Liver (tissue), 9 donors: ENCODE measurements around the gene DMRT1. TPM values are rescaled to one million over a fixed set of nuclear protein-coding genes. Genes with fewer than 3 reads are reported as not detected.
A peak's percentile ranks its signal among the peaks of the same experiment; 100 is the strongest.

Experiments
- DNase-seq: peaks from one replicate; pipeline ENCODE4 v3.0.0-alpha.2; 2017; ENCODE audit warnings: low spot score
- H3K27ac ChIP-seq, 2 donors: one replicate each; pipeline ENCODE4 v1.7.0; 2013; ENCODE audit warnings: inconsistent platforms in 2 of 2, low read length in 2 of 2, control low read depth in 1 of 2, low read depth in 1 of 2, mild to moderate bottlenecking in 1 of 2
- H3K27me3 ChIP-seq, 4 donors: one replicate each; pipeline versions ENCODE4 v1.6.1 to v1.7.0; 2013; ENCODE audit warnings: low read length in 3 of 4, inconsistent platforms in 1 of 4, mild to moderate bottlenecking in 1 of 4, moderate library complexity in 1 of 4; ENCODE audit not compliant: control insufficient read depth in 4 of 4, insufficient read depth in 4 of 4
- H3K36me3 ChIP-seq, 4 donors: one replicate each; pipeline versions ENCODE4 v1.6.1 to v1.7.0; 2013; ENCODE audit warnings: low read length in 3 of 4, mild to moderate bottlenecking in 3 of 4, low read depth in 1 of 4, moderate library complexity in 1 of 4; ENCODE audit not compliant: control insufficient read depth in 4 of 4, insufficient read depth in 3 of 4
- H3K4me1 ChIP-seq, 4 donors: one replicate each; pipeline versions ENCODE4 v1.6.1 to v1.7.0; 2013; ENCODE audit warnings: low read length in 3 of 4, mild to moderate bottlenecking in 3 of 4, moderate library complexity in 1 of 4; ENCODE audit not compliant: control insufficient read depth in 4 of 4, insufficient read depth in 4 of 4
- H3K4me3 ChIP-seq, 3 donors: one replicate each; pipeline versions ENCODE4 v1.6.1 to v1.7.0; 2013; ENCODE audit warnings: low read length in 3 of 3, control low read depth in 1 of 3, low read depth in 1 of 3, mild to moderate bottlenecking in 1 of 3
- H3K9ac ChIP-seq, 2 donors: one replicate each; pipeline ENCODE4 v1.7.0; 2013; ENCODE audit warnings: low read length in 2 of 2, mild to moderate bottlenecking in 2 of 2, moderate library complexity in 2 of 2, control low read depth in 1 of 2, low read depth in 1 of 2
- H3K9me3 ChIP-seq, 4 donors: one replicate each; pipeline versions ENCODE4 v1.6.1 to v1.7.0; 2013; ENCODE audit warnings: low read length in 3 of 4; ENCODE audit not compliant: control insufficient read depth in 4 of 4
- EGR1 ChIP-seq, 2 donors: IDR thresholded peaks; 2 replicates each; pipeline ENCODE4 v1.6.1; 2016 to 2018; ENCODE audit warnings: antibody characterized with exemption in 2 of 2, low read depth in 2 of 2
- FOXA1 ChIP-seq: IDR thresholded peaks from 2 replicates; pipeline ENCODE4 v1.6.1; 2016; ENCODE audit warnings: antibody characterized with exemption
- FOXA2 ChIP-seq: IDR thresholded peaks from 2 replicates; pipeline ENCODE4 v1.6.1; 2016; ENCODE audit warnings: antibody characterized with exemption
- GABPA ChIP-seq, 2 donors: IDR thresholded peaks in 1 of 2; conservative IDR thresholded peaks in 1 of 2; 2 replicates each; pipeline ENCODE4 v1.6.1; 2016; ENCODE audit warnings: antibody characterized with exemption in 2 of 2, mild to moderate bottlenecking in 1 of 2, moderate library complexity in 1 of 2
- HNF4A ChIP-seq, 2 donors: conservative IDR thresholded peaks; 2 replicates each; pipeline ENCODE4 v1.6.1; 2016; ENCODE audit warnings: antibody characterized with exemption in 2 of 2, mild to moderate bottlenecking in 2 of 2
- HNF4G ChIP-seq: IDR thresholded peaks from 2 replicates; pipeline ENCODE4 v1.6.1; 2016; ENCODE audit warnings: antibody characterized with exemption
- JUND ChIP-seq, 2 donors: IDR thresholded peaks; 2 replicates each; pipeline ENCODE4 v1.6.1; 2016; ENCODE audit warnings: antibody characterized with exemption in 2 of 2
- NR2F2 ChIP-seq: IDR thresholded peaks from 2 replicates; pipeline ENCODE4 v1.6.1; 2016; ENCODE audit warnings: antibody characterized with exemption
- RAD21 ChIP-seq, 2 donors: IDR thresholded peaks; 2 replicates each; pipeline ENCODE4 v1.6.1; 2016; ENCODE audit warnings: antibody characterized with exemption in 2 of 2, mild to moderate bottlenecking in 2 of 2
- SP1 ChIP-seq: IDR thresholded peaks from 2 replicates; pipeline ENCODE4 v1.6.1; 2018; ENCODE audit warnings: antibody characterized with exemption, mild to moderate bottlenecking
- TAF1 ChIP-seq: conservative IDR thresholded peaks from 2 replicates; pipeline ENCODE4 v1.6.1; 2016; ENCODE audit warnings: antibody characterized with exemption, mild to moderate bottlenecking
- WGBS: extraction: QIAGEN DNeasy Blood & Tissue Kit; methylation state at CpG from one replicate; pipeline ENCODE4 v1.1.7; 2013; 5-methylcytosine and 5-hydroxymethylcytosine counted together
- polyA plus RNA-seq, 2 donors: library from polyadenylated mRNA; stranded (reverse) in 1 of 2; unstranded in 1 of 2; fragments of 200-250 nt in 1 of 2; fragments of >200 nt in 1 of 2; fragmentation: Nextera tagmentation in 1 of 2; extraction: Ambion mirVana in 1 of 2; gene quantifications; one replicate each; pipeline versions ENCODE4 v1.2.1 to v1.2.3, GENCODE V29; 2013 to 2015
- total RNA-seq, 2 donors: library from RNA; depleted of rRNA; stranded (reverse); fragments of >200 nt; gene quantifications; one replicate each; pipeline ENCODE4 v1.2.3, GENCODE V29; 2014
- TF ChIP-seq, protein P1 (sequence below): IDR thresholded peaks from 2 replicates; pipeline ENCODE4 v1.6.1; 2016; ENCODE audit warnings: antibody characterized with exemption
- TF ChIP-seq, protein P2 (sequence below): IDR thresholded peaks from 2 replicates; pipeline ENCODE4 v1.6.1; 2016; ENCODE audit warnings: antibody characterized with exemption
- TF ChIP-seq, protein P3 (sequence below): IDR thresholded peaks from 2 replicates; pipeline ENCODE4 v1.6.1; 2016; ENCODE audit warnings: antibody characterized with exemption
- TF ChIP-seq, protein P4 (sequence below): fragments of 150-350 bp; IDR thresholded peaks from 2 replicates; pipeline ENCODE4 v1.5.1; 2017; ENCODE audit warnings: improper control_type of control experiment, low read depth, low read length; ENCODE audit not compliant: missing input control
- donor health status: healthy.
- donor health status: healthy.
- donor health status: healthy.
- donor health status: healthy.
- donor health status: healthy.

The DMRT1 gene
- total and polyA plus RNA-seq, 4 donors = not detected

DNA sequence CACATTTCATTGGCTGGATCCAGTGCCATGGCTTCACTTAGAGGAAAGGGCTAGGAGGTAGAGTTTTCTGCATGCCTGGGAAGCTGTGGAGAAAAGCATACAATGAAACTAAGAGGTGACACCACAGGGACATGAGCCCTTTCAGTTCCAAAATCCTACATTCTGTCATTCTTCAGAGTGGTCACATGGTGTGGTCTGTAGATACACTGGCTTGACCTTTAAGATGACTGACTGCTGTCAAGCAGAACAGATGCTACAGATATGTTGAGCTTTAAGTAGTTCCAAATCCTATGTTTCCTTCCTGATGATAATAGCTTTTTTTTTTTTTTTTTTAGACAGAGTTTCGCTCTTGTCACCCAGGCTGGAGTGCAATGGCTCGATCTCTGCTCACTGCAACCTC is 161.2 kb downstream of the DMRT1 start:
- H3K27ac ChIP-seq = no peak overlapping the region
- H3K9ac ChIP-seq = no peak overlapping the region
- H3K27me3 ChIP-seq = no peaks in the 10 kb centered on the region
- 93% methylated on average over 2 of the region's 2 CpGs for WGBS
- TF ChIP-seq FOXA1 (no peak), HNF4G (no peak), JUND (IDR thresholded peaks at IDR 0.05) (no peak), TAF1 (no peak), NR2F2 (no peak), GABPA (IDR thresholded peaks at IDR 0.05 in 1 of 2, conservative IDR thresholded peaks at IDR 0.05 in 1 of 2) (no peak), SP1 (no peak), FOXA2 (no peak), EGR1 (IDR thresholded peaks at IDR 0.05; ENCODE audit: low read depth in 2 of 2) (no peak)
- TF ChIP-seq, protein P1, sequence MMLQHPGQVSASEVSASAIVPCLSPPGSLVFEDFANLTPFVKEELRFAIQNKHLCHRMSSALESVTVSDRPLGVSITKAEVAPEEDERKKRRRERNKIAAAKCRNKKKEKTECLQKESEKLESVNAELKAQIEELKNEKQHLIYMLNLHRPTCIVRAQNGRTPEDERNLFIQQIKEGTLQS = no peak
- TF ChIP-seq, protein P2, sequence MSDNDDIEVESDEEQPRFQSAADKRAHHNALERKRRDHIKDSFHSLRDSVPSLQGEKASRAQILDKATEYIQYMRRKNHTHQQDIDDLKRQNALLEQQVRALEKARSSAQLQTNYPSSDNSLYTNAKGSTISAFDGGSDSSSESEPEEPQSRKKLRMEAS = no peak
- TF ChIP-seq, protein P3, sequence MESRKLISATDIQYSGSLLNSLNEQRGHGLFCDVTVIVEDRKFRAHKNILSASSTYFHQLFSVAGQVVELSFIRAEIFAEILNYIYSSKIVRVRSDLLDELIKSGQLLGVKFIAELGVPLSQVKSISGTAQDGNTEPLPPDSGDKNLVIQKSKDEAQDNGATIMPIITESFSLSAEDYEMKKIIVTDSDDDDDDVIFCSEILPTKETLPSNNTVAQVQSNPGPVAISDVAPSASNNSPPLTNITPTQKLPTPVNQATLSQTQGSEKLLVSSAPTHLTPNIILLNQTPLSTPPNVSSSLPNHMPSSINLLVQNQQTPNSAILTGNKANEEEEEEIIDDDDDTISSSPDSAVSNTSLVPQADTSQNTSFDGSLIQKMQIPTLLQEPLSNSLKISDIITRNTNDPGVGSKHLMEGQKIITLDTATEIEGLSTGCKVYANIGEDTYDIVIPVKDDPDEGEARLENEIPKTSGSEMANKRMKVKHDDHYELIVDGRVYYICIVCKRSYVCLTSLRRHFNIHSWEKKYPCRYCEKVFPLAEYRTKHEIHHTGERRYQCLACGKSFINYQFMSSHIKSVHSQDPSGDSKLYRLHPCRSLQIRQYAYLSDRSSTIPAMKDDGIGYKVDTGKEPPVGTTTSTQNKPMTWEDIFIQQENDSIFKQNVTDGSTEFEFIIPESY = no peak
- TF ChIP-seq, protein P4, sequence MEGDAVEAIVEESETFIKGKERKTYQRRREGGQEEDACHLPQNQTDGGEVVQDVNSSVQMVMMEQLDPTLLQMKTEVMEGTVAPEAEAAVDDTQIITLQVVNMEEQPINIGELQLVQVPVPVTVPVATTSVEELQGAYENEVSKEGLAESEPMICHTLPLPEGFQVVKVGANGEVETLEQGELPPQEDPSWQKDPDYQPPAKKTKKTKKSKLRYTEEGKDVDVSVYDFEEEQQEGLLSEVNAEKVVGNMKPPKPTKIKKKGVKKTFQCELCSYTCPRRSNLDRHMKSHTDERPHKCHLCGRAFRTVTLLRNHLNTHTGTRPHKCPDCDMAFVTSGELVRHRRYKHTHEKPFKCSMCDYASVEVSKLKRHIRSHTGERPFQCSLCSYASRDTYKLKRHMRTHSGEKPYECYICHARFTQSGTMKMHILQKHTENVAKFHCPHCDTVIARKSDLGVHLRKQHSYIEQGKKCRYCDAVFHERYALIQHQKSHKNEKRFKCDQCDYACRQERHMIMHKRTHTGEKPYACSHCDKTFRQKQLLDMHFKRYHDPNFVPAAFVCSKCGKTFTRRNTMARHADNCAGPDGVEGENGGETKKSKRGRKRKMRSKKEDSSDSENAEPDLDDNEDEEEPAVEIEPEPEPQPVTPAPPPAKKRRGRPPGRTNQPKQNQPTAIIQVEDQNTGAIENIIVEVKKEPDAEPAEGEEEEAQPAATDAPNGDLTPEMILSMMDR = no peak
- DNase-seq = no peak
- H3K4me1 ChIP-seq = no peaks in the 10 kb centered on the region
- H3K9me3 ChIP-seq = peaks cover 0 to 1% (median 0%) of the 10 kb centered on the region in 4 donors
- H3K36me3 ChIP-seq = no peaks in the 10 kb centered on the region
- no peak overlapping the region for H3K4me3 ChIP-seq

DNA sequence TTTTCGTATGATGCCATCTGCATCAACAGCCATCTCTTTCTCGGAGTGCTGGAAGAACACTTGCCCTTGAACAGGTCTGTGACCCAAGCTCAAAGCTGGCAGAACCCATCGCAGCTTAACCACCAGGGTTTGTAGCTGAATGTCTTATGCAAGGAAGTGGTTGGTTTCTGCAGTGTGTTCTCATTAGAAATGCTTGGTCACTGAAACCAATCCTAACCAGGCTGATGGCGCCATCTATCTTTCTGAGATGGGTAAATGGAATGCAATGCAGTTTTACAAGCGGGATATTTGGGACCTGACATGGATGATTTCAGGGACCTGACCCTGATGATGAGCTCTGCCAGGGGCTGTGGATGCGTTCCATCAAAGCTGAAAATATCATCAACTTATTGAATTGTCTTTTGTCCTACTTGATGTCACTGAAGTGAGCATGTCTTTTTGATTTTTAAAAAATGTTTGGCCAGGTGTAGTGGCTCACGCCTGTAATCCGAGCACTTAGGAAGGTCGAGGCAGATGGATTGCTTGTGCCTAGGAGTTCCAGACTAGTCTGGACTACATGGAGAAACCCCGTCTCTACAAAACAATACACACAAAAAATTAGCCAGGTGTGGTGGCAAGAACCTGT is 163.7 kb downstream of the DMRT1 start:
- DNase-seq = no peak

More for the DNA sequence above, 163.7 kb downstream of the DMRT1 start:
- TF ChIP-seq HNF4A (conservative IDR thresholded peaks at IDR 0.05) = no peak
- no peak for TF ChIP-seq JUND (IDR thresholded peaks at IDR 0.05)
- TF ChIP-seq HNF4G = no peak
- TF ChIP-seq, protein P2 = no peak
- TF ChIP-seq, protein P4 = peak; percentile 47
- peak; percentile 78 for TF ChIP-seq RAD21 (IDR thresholded peaks at IDR 0.05)
- Histone ChIP-seq H3K4me3 (no peak overlapping the region), H3K4me1 (no peaks in the 10 kb centered on the region), H3K27ac (no peak overlapping the region), H3K9ac (no peak overlapping the region), H3K9me3 (no peaks in the 10 kb centered on the region), H3K36me3 (no peaks in the 10 kb centered on the region), H3K27me3 (no peaks in the 10 kb centered on the region)
- WGBS = 55% methylated on average over 10 of the region's 10 CpGs
